AG04450 (cell line): ENCODE results near the gene CATSPER4. TPM values are rescaled to one million over a fixed set of nuclear protein-coding genes. Genes with fewer than 3 reads are reported as not detected.

Experiments used
- CTCF ChIA-PET: fragments of 300-600, 350-600 bp; formaldehyde crosslinking; extraction: SDS; loops from one replicate; lab custom pipeline; 2022; ENCODE audit warnings: antibody characterized with exemption, inconsistent platforms; lab: Charles Lee
- POLR2A ChIA-PET: fragments of 350-600 bp; formaldehyde crosslinking; extraction: SDS; loops from one replicate; lab custom pipeline; 2021; ENCODE audit warnings: antibody characterized with exemption, inconsistent platforms; lab: Yijun Ruan, JAX
- DNase-seq: peaks from one replicate; pipeline ENCODE4 v3.0.0-alpha.2; 2011; ENCODE audit warnings: low read depth, low spot score
- H3K27ac ChIP-seq: one replicate; pipeline ENCODE4 v1.5.1; 2012; ENCODE audit warnings: low read depth, low read length, control low read depth
- H3K27me3 ChIP-seq: one replicate; pipeline ENCODE4 v1.6.0; 2012; ENCODE audit warnings: low read length; ENCODE audit not compliant: control insufficient read depth, insufficient read depth
- H3K4me3 ChIP-seq: 2 replicates; pipeline ENCODE4 v1.5.1; 2011; ENCODE audit warnings: mild to moderate bottlenecking, low read depth, low read length, control low read depth
- H3K9me3 ChIP-seq: 2 replicates; pipeline ENCODE4 v1.5.1; 2012; ENCODE audit warnings: low read length; ENCODE audit not compliant: control insufficient read depth, insufficient read depth
- polyA plus RNA-seq: library from polyadenylated mRNA; depleted of rRNA; stranded (reverse); fragments of >200 nt; gene quantifications from 2 replicates; pipeline ENCODE4 v1.2.3, GENCODE V29; 2011
- TF ChIP-seq, protein P1 (sequence below): IDR thresholded peaks from 2 replicates; pipeline ENCODE4 v1.5.1; 2011; ENCODE audit warnings: low read depth, low read length, control low read depth, inconsistent platforms

CATSPER4 gene
- polyA plus RNA-seq, 1 experiment = not detected

DNA sequence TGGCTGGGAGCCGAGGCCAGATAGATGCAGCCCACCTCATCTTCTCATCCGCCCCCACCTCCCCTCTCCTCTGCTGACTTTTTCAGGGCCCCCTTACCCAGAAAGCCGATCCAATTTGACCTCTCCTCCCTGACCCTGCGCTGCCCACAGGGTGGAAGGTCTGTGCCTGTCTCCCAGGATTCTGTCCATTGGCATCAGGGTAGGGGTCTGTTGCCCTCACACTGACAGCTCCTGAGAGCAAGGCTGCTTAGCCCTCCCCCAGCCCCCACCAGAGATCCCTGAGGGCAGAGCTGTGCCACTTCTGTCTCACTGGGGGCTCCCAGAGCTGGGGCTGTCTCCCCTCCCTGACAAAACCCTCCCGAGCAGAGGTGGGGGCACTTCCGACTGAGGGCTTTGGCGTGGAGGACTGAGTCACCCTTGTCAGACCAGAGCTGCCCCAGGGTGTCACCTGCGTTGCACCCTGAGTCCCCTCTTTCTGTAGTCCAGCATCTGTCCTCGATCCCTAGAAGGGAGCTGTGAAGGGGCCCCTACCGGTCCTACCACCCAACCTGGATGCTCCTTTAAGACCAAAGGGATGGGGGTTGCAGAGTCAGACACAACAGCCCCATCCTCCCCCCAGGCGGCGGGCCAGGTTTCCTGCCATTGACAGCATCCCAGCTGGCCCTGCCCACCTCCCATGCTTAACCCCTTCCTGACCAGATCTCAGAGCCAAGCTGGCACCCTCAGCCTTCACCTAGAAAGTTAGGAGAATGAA is 33.9 kb upstream of the CATSPER4 start:
- H3K27me3 ChIP-seq = peaks cover 40% of the 10 kb centered on the region
- CTCF ChIA-PET = interaction anchor here (0.9 to 5.1 kb wide), 5 partner anchors 9 to 120 kb away, joined by 3 to 32 read pairs (median 4); no protein-coding TSS in a partner anchor
- H3K4me3 ChIP-seq = no peak overlapping the region
- H3K27ac ChIP-seq = no peak overlapping the region
- no peaks in the 10 kb centered on the region for H3K9me3 ChIP-seq
- POLR2A ChIA-PET = interaction anchor here (0.9 kb wide), 1 partner anchor 13 kb away, joined by 3 read pairs; the partner anchor contains the start of gene ZNF593
- TF ChIP-seq, protein P1, sequence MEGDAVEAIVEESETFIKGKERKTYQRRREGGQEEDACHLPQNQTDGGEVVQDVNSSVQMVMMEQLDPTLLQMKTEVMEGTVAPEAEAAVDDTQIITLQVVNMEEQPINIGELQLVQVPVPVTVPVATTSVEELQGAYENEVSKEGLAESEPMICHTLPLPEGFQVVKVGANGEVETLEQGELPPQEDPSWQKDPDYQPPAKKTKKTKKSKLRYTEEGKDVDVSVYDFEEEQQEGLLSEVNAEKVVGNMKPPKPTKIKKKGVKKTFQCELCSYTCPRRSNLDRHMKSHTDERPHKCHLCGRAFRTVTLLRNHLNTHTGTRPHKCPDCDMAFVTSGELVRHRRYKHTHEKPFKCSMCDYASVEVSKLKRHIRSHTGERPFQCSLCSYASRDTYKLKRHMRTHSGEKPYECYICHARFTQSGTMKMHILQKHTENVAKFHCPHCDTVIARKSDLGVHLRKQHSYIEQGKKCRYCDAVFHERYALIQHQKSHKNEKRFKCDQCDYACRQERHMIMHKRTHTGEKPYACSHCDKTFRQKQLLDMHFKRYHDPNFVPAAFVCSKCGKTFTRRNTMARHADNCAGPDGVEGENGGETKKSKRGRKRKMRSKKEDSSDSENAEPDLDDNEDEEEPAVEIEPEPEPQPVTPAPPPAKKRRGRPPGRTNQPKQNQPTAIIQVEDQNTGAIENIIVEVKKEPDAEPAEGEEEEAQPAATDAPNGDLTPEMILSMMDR = no peak
- DNase-seq = no peak

DNA sequence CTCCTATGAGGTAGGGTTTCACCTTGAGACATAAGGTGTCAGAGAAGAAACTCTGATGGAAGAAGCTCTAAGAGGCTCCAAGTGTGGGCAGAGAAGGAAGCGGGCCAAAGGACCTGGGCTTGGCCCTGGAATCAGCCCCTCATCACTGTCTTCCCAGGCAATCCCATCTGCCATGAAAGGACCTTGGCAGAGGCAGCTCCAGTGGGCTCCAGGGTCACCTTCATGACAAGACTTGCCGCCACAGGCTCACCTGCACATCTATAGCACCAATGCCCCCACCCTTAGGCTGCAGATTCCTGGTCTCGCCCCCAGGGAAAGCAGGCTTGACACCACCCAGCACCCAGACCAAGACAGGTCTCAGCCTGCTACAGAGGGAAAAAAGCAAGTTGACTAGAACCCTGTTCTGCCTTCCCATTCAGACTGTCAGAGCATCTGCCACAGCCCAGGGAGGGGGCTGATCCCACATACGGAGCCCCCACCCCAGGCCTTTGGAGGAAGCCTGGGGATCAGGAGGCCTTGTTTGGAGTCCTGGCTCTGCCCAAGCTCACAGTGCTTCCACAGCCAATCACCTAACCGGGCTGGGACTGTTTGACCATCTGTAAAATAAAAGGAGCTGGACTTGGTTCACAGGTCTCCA is 32.0 kb upstream of the CATSPER4 start:
- no peaks in the 10 kb centered on the region; the same call in 1 of the 2 replicates for H3K9me3 ChIP-seq
- no peak overlapping the region for H3K27ac ChIP-seq
- POLR2A ChIA-PET = no interaction called here
- H3K4me3 ChIP-seq = no peak overlapping the region
- DNase-seq = no peak
- H3K27me3 ChIP-seq = peaks cover 45% of the 10 kb centered on the region
- CTCF ChIA-PET = interaction anchor here (1.1 to 5.1 kb wide), 2 partner anchors 11 to 13 kb away, joined by 3 to 32 read pairs; partner anchors contain the start of gene ZNF593
- TF ChIP-seq, protein P1 = no peak

DNA sequence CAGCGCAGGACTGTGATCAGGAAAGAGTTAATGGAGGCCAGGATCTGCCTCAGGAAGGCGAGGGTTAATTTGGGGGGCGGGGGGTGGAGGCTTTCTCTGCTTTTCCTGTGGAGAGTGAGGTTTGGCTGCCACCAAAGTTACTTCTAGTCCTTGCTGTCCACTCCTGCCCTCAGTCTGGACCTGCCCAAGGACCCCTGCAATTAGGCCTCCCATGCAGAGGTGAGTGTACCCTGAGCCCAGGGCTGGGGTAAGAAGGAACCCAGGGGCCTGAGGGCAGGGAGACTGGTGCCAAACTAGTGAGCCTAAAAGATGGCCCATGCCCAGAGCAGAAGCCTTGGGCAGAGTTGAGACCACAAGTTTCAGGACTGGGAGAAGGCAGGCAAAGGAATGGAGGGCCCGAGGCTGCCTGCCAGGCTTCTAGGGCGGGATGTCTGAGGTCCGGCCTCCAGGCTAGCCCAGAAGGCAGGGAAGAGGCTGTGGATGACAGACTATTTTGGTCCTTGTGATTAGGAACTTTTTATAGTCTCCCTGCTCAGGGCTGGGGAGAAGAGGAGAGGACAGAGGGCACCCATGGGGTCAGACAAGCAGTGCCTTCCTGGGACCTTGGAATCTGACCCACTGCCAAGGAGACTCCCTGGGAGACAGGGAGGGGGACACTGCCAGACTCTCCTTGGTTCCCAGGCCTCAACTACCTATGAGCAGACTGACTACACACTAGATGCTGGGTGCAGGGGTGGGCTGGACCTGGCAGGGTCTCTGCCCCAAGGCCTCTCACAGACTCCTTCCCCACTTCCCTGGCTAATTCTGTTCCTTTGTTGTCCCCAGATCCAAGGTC is 31.3 kb upstream of the CATSPER4 start, which contains the start of gene FAM110D:
FAM110D (plus strand) TSS at position 172 of the 835 bp plus-strand sequence. CDS start 2,213 bp downstream, outside the sequence.
- Histone ChIP-seq H3K27me3 (peaks cover 39% of the 10 kb centered on the region), H3K4me3 (no peak within 1 kb of the TSS), H3K9me3 (no peaks in the 10 kb centered on the region; the same call in 1 of the 2 replicates), H3K27ac (no peak within 1 kb of the TSS)
- TF ChIP-seq, protein P1 = no peak
- DNase-seq = no peak
- CTCF ChIA-PET = no interaction called here
- POLR2A ChIA-PET = no interaction called here

DNA sequence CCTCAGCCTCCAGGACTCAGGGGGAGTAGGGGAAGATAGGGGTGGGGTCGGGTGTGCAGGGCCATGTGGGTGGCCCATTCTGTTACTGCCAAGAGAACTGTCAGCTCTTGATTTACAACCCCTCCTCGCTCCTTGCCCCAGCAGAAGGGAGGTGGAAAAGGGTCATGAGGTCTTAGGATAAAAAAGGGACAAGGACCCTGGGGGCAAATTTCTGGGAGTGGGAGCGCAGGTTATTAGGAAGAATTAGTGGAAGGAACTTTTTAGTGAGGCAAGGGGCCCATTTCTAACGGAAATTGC is 30.7 kb upstream of the CATSPER4 start:
- no peak for DNase-seq
- Histone ChIP-seq H3K27ac (no peak overlapping the region), H3K4me3 (no peak overlapping the region), H3K9me3 (no peaks in the 10 kb centered on the region; the same call in 1 of the 2 replicates), H3K27me3 (peaks cover 38% of the 10 kb centered on the region)
- TF ChIP-seq, protein P1 = no peak
- POLR2A ChIA-PET = no interaction called here
- CTCF ChIA-PET = no interaction called here
